ENCODE results near the gene TOM1L1.
A peak's percentile ranks its signal among the peaks of the same experiment; 100 is the strongest.

The TOM1L1 gene

GRCh38 chr17:54882371-54882770, 18.3 kb upstream of the TOM1L1 start:
- H3K4me3 ChIP-seq (ENCODE audit: low read length) = no peak overlapping the region

GRCh38 chr17:54882950-54883349, 17.7 kb upstream of the TOM1L1 start:
- Histone ChIP-seq H3K4me1 (ENCODE audit: insufficient read depth, low read length) (no peaks in the 10 kb centered on the region), H3K27me3 (ENCODE audit: insufficient read depth, low read length) (peaks cover 4% of the 10 kb centered on the region), H3K9me3 (ENCODE audit: low read length) (no peaks in the 10 kb centered on the region), H3K4me3 (ENCODE audit: low read length) (no peak overlapping the region), H2AFZ (ENCODE audit: low read depth, low read length) (no peak overlapping the region), H3K36me3 (ENCODE audit: insufficient read depth, low read length) (no peaks in the 10 kb centered on the region)

More at GRCh38 chr17:54882371-54882770, 18.3 kb upstream of the TOM1L1 start:
- H3K4me1 ChIP-seq (ENCODE audit: insufficient read depth, low read length) = no peaks in the 10 kb centered on the region
- no peak overlapping the region for H2AFZ ChIP-seq (ENCODE audit: low read depth, low read length)
- no peaks in the 10 kb centered on the region for H3K9me3 ChIP-seq (ENCODE audit: low read length)
- peaks cover 4% of the 10 kb centered on the region for H3K27me3 ChIP-seq (ENCODE audit: insufficient read depth, low read length)
- H3K36me3 ChIP-seq (ENCODE audit: insufficient read depth, low read length) = no peaks in the 10 kb centered on the region

- H3K9me3 ChIP-seq (ENCODE audit: low read length) = no peaks in the 10 kb centered on the region
- H3K36me3 ChIP-seq (ENCODE audit: insufficient read depth, low read length) = no peaks in the 10 kb centered on the region
- no peak overlapping the region for H2AFZ ChIP-seq (ENCODE audit: low read depth, low read length)
- no peak overlapping the region for H3K4me3 ChIP-seq (ENCODE audit: low read length)
- peaks cover 4% of the 10 kb centered on the region for H3K27me3 ChIP-seq (ENCODE audit: insufficient read depth, low read length)
- no peaks in the 10 kb centered on the region for H3K4me1 ChIP-seq (ENCODE audit: insufficient read depth, low read length)
Measured at GRCh38 chr17:54883939-54884338, 16.7 kb upstream of the TOM1L1 start.

GRCh38 chr17:54887787-54888186, 12.9 kb upstream of the TOM1L1 start:
- Histone ChIP-seq H2AFZ (ENCODE audit: low read depth, low read length) (no peak overlapping the region), H3K4me3 (ENCODE audit: low read length) (no peak overlapping the region), H3K27me3 (ENCODE audit: insufficient read depth, low read length) (peaks cover 4% of the 10 kb centered on the region), H3K36me3 (ENCODE audit: insufficient read depth, low read length) (no peaks in the 10 kb centered on the region), H3K4me1 (ENCODE audit: insufficient read depth, low read length) (no peaks in the 10 kb centered on the region), H3K9me3 (ENCODE audit: low read length) (no peaks in the 10 kb centered on the region)

- H3K9me3 ChIP-seq (ENCODE audit: low read length) = no peaks in the 10 kb centered on the region
- H2AFZ ChIP-seq (ENCODE audit: low read depth, low read length) = no peak overlapping the region
- H3K36me3 ChIP-seq (ENCODE audit: insufficient read depth, low read length) = no peaks in the 10 kb centered on the region
- no peaks in the 10 kb centered on the region for H3K4me1 ChIP-seq (ENCODE audit: insufficient read depth, low read length)
- H3K27me3 ChIP-seq (ENCODE audit: insufficient read depth, low read length) = peaks cover 4% of the 10 kb centered on the region
- H3K4me3 ChIP-seq (ENCODE audit: low read length) = no peak overlapping the region
Measured at GRCh38 chr17:54888254-54888653, 12.4 kb upstream of the TOM1L1 start.

- Histone ChIP-seq H3K36me3 (ENCODE audit: insufficient read depth, low read length) (no peaks in the 10 kb centered on the region), H2AFZ (ENCODE audit: low read depth, low read length) (no peak overlapping the region), H3K27me3 (ENCODE audit: insufficient read depth, low read length) (peaks cover 7% of the 10 kb centered on the region), H3K4me1 (ENCODE audit: insufficient read depth, low read length) (no peaks in the 10 kb centered on the region), H3K9me3 (ENCODE audit: low read length) (no peaks in the 10 kb centered on the region), H3K4me3 (ENCODE audit: low read length) (no peak overlapping the region)
Measured at GRCh38 chr17:54888981-54889380, 11.7 kb upstream of the TOM1L1 start.

- H3K36me3 ChIP-seq (ENCODE audit: insufficient read depth, low read length) = no peaks in the 10 kb centered on the region
- no peaks in the 10 kb centered on the region for H3K4me1 ChIP-seq (ENCODE audit: insufficient read depth, low read length)
- H3K27me3 ChIP-seq (ENCODE audit: insufficient read depth, low read length) = peaks cover 5% of the 10 kb centered on the region
- no peak overlapping the region for H3K4me3 ChIP-seq (ENCODE audit: low read length)
- H2AFZ ChIP-seq (ENCODE audit: low read depth, low read length) = no peak overlapping the region
- H3K9me3 ChIP-seq (ENCODE audit: low read length) = no peaks in the 10 kb centered on the region
Measured at GRCh38 chr17:54891176-54891821, 9.4 kb upstream of the TOM1L1 start.

GRCh38 chr17:54892360-54892759, 8.3 kb upstream of the TOM1L1 start:
- Histone ChIP-seq H3K4me1 (ENCODE audit: insufficient read depth, low read length) (no peaks in the 10 kb centered on the region), H3K27me3 (ENCODE audit: insufficient read depth, low read length) (peaks cover 5% of the 10 kb centered on the region), H3K36me3 (ENCODE audit: insufficient read depth, low read length) (no peaks in the 10 kb centered on the region), H3K9me3 (ENCODE audit: low read length) (no peaks in the 10 kb centered on the region), H2AFZ (ENCODE audit: low read depth, low read length) (no peak overlapping the region), H3K4me3 (ENCODE audit: low read length) (no peak overlapping the region)

GRCh38 chr17:54898576-54898975, 2.1 kb upstream of the TOM1L1 start:
- peaks cover 11% of the 10 kb centered on the region for H3K27me3 ChIP-seq (ENCODE audit: insufficient read depth, low read length)
- H3K4me1 ChIP-seq (ENCODE audit: insufficient read depth, low read length) = peaks cover 5% of the 10 kb centered on the region
- H2AFZ ChIP-seq (ENCODE audit: low read depth, low read length) = no peak overlapping the region
- H3K9me3 ChIP-seq (ENCODE audit: low read length) = no peaks in the 10 kb centered on the region
- H3K4me3 ChIP-seq (ENCODE audit: low read length) = no peak overlapping the region
- H3K36me3 ChIP-seq (ENCODE audit: insufficient read depth, low read length) = no peaks in the 10 kb centered on the region

- Histone ChIP-seq H3K36me3 (ENCODE audit: insufficient read depth, low read length) (no peaks in the 10 kb centered on the region), H3K9me3 (ENCODE audit: low read length) (no peaks in the 10 kb centered on the region), H3K27me3 (ENCODE audit: insufficient read depth, low read length) (peaks cover 6% of the 10 kb centered on the region), H3K4me1 (ENCODE audit: insufficient read depth, low read length) (peaks cover 5% of the 10 kb centered on the region), H2AFZ (ENCODE audit: low read depth, low read length) (no peak overlapping the region), H3K4me3 (ENCODE audit: low read length) (no peak overlapping the region)
Measured at GRCh38 chr17:54899201-54899600, 1.5 kb upstream of the TOM1L1 start.

- Histone ChIP-seq H3K4me3 (ENCODE audit: low read length) (peak overlapping the region; percentile 67), H3K4me1 (ENCODE audit: insufficient read depth, low read length) (peaks cover 5% of the 10 kb centered on the region), H2AFZ (ENCODE audit: low read depth, low read length) (peak overlapping the region; percentile 81)
Measured at GRCh38 chr17:54899721-54900456, 763 bp upstream of the TOM1L1 start.

GRCh38 chr17:54901230-54901822, 674 bp downstream of the TOM1L1 start:
- Histone ChIP-seq H3K27me3 (ENCODE audit: insufficient read depth, low read length) (peaks cover 6% of the 10 kb centered on the region), H3K4me3 (ENCODE audit: low read length) (peak overlapping the region; percentile 67), H3K36me3 (ENCODE audit: insufficient read depth, low read length) (peaks cover 1% of the 10 kb centered on the region), H2AFZ (ENCODE audit: low read depth, low read length) (peak overlapping the region; percentile 81), H3K4me1 (ENCODE audit: insufficient read depth, low read length) (peaks cover 5% of the 10 kb centered on the region), H3K9me3 (ENCODE audit: low read length) (no peaks in the 10 kb centered on the region)

More at GRCh38 chr17:54899721-54900456, 763 bp upstream of the TOM1L1 start:
- Histone ChIP-seq H3K9me3 (ENCODE audit: low read length) (no peaks in the 10 kb centered on the region), H3K36me3 (ENCODE audit: insufficient read depth, low read length) (no peaks in the 10 kb centered on the region), H3K27me3 (ENCODE audit: insufficient read depth, low read length) (peaks cover 6% of the 10 kb centered on the region)

GRCh38 chr17:54902017-54902416, 1.4 kb downstream of the TOM1L1 start:
- Histone ChIP-seq H2AFZ (ENCODE audit: low read depth, low read length) (no peak overlapping the region), H3K9me3 (ENCODE audit: low read length) (no peaks in the 10 kb centered on the region), H3K36me3 (ENCODE audit: insufficient read depth, low read length) (peaks cover 5% of the 10 kb centered on the region), H3K4me1 (ENCODE audit: insufficient read depth, low read length) (peaks cover 5% of the 10 kb centered on the region), H3K27me3 (ENCODE audit: insufficient read depth, low read length) (peaks cover 6% of the 10 kb centered on the region), H3K4me3 (ENCODE audit: low read length) (no peak overlapping the region)
